Pulmonary artery endothelial cell (primary cell): ENCODE data around the gene CCR5AS.
"Not testable (repeated sequence)": the region's sequence is repeated elsewhere in the genome, so short reads cannot be mapped to it uniquely, and the experiment has no call there.

ENCODE experiments used
- DNase-seq: peaks from one replicate; pipeline ENCODE4 v3.0.0-alpha.2; 2011; ENCODE audit warnings: low read depth, low spot score

CCR5AS gene

DNA sequence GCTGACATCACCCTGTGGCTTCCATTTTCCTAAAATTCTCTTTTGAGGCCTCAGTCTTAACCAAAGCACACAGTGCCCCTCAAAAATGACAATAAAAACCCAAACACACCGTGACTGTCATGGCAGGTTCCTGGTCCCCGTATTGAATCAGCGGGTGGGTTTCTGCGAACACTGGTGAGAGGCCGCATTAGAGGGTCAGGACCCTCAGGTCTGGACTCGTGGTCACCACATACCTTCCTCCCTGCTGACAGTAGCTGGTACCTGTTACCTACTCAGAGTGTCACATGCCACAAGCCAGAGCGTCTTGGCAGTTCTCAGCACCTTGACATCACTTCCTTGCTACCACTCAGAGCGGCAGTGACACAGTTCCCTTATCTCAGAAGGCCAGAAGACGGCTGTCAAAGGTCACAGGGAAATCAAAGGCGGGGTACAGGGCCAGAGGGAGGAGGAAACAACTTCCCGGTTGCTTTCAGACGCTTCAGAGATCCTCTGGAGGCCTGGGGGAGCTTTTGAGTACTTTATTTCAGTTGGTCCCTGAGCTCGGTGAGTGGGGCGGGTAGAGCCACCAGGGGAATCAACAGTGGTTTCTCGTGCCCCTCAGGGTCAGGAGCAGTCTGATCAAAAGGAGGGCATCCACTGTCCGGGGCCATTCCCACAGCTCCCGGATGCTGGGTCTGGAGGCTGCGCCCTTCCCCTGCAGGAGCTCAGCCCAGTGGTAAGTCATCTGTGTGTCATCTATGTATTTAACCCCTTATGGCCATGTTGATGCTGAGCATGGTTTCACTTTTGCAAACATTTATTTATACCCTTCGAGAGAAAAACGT is at the start of gene CCR5AS, which contains the start of gene CCRL2:
Gene CCR5AS, minus strand, starts transcription at position 279 of the 824 bp plus-strand sequence.
Gene CCRL2, plus strand, starts transcription at position 472 of the 824 bp plus-strand sequence. CDS start 821 bp downstream, outside the sequence.
- peak; percentile 79 for DNase-seq

DNA sequence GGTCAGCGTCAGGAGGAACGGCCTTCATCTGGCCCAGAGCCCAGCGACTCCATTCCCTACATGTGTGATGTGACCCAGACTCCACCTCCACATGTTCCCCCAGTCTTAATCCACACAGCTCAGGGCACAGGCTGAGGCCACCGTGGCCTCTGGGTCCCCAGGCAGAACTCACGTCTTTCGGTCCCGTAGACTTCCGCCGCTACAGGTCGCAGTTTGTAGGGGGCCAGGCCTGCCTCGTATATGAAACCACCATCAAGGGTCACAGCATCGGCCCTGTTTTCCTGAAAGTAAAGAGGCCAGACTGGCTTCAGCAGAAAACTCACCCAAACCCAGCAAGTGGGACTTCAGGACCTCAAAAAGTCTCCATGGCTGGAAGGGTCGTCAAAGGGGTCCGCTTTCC is 49.3 kb upstream of the CCR5AS start:
- no peak for DNase-seq

DNA sequence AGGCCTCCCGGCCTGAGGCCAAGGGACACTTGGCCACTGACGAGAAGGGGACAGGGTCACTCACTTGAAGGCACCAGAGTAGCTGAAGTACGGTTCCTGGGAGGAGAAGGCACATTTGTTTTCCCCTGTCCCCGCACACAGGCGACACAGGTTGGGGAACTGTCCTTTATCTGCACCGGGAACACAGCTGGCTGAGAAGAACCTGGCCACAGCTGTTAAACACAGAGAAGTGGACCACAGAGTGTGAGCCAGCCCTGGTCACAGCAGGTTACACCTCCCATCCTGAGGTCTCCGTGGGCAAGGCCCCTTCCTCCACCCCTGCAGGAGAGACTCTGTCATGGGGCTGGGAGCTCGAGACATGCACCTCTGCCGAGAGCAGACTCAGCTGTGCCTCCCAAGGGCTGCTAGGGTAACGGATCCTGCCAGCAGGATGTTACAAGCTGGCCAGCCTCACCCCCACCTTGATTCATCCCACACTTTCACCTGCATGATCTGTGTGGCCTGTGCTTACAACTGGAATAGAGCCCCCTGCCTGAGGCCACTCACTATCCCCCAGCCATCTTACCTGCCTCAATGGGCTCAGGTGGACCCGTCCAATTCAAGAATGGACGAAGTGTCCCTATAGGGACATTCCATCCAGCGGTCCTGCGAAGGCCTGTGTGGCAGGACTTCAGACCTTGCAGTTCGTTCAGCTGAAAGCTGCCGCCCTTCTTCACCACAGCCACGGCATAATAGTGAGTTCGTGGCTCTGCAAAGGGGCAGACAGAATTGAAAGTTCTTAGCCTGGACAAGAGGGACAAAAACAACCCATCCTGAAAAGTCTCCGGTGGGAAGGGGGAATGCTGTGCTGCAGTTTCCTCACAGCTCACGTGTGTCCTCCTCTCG is 48.6 kb upstream of the CCR5AS start:
- no peak for DNase-seq

DNA sequence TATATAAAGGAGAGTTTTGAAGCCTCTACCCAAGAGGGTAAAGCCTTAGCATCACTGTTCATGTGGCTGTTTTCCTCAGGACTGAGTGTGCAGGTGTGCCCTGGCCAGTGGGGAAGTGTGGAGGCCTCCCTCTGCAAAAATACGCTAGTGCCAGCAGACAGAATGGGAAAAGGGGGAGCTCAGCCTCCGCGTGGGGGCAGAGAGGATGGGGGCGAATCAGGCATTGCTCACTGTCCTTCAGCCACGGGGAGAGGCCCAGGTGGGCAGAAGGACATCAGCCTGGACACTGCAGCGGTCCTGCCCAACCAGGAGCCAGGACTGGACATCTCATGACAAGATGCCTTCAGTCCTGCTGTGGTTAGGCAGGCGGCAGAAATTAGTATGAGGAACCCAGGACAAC is 47.7 kb upstream of the CCR5AS start:
- no peak for DNase-seq

DNA sequence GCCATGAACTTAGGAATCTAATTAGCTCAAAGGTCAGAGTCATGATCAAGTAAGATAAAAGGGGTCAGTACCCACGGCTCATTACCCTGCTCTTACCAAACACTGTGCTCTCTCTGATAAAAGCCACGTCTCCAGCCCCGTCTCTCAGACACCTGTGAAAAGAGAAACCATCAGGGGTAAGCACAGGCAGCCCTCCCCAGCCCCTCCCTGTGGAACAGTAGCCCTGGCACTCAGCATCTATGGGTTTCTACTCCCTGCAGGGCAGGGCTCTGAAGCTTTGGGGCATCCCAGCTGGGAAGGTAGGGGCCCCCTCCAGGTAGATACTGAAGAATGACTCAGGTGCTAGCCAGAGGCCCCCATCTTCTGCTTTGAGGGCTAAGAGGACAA is 47.3 kb upstream of the CCR5AS start:
- no peak for DNase-seq

DNA sequence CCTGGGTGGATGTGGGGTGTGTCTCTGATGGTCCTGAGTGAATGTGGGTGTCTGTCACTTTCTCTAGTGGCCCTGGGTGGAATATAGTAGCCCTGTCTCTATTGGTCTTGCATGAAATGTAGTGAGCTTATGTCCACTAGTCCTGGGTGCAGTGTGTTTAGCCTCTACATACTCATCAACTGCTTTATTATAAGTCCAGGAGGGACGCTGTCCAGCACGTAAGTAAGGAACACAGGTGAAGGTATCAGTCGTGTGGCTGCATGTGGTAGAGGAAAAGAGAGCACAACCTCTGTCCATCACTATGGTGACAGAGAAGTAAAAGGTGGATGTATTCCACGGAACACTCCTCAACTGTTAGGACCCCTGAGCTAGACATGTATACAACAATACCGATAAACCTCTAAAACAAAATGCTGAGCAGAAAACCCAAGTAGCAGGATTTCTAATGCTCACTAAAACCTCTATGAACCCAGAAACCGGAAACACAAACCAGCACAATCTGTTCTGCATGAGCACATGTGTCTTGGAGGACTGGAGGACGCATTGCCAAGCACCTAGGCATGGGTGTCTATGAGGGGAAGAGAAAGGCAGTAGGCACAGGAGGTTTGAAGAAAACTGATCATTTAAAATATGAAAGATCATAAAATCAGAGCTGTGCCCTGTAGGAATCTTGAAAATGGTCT is 46.8 kb upstream of the CCR5AS start:
- DNase-seq = no peak

DNA sequence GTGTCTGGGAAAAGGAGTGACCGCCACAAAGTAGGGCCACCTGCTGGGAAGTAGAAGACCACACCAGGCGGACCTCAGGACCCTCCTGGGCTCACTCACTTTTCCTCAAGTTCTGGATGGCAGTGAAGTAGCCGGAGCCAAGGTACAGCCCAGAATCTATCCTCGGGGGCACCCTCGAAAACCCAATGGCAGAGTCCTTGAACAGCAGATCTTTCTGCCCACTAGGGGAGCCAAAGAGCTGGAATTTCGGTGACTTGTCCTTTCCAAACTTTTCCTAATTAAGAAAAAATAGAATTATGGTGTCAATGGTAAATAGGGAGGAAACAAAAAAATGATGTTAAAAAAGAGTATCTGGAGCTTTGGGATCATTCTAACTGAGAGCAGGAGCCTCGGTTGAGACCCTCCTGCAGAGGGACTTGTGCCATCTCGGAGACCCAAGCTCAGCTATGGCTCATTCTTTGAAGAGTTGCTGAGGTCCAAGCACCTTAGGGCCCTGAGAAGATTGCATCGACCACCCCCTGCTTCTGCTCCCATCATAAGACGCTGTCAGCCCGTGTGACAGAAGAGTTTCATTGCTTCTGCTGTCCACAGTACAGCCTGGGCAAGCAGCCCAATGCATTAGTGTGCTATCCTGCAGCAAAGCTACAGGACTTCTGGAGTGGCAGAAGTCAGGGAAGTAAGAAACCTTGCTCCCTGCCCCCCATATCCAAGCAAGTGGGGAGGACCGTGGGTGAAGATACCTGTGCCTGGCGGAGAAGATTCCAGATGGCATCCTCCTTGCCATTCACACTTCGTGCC is 43.1 kb upstream of the CCR5AS start:
- no peak for DNase-seq

DNA sequence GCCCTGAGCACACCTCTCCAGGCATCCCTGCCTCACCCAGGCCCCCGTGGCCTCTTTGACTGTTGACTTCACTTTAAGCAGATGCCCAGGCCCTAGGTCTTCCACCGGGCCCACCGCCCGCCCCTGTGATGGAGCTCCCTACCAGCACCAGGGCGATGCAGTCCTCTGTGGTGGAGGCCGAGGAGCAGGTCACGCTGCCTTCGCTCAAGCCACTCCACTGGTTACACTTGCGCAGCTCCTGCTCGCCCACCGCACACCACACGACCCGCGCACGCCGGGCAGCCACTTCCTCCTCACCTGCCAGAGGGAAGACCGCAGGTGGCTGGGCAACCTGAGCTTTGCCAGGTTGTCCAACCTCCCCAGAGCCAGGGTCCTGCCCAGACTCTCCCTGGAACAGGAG is 41.9 kb upstream of the CCR5AS start:
- DNase-seq = no peak

DNA sequence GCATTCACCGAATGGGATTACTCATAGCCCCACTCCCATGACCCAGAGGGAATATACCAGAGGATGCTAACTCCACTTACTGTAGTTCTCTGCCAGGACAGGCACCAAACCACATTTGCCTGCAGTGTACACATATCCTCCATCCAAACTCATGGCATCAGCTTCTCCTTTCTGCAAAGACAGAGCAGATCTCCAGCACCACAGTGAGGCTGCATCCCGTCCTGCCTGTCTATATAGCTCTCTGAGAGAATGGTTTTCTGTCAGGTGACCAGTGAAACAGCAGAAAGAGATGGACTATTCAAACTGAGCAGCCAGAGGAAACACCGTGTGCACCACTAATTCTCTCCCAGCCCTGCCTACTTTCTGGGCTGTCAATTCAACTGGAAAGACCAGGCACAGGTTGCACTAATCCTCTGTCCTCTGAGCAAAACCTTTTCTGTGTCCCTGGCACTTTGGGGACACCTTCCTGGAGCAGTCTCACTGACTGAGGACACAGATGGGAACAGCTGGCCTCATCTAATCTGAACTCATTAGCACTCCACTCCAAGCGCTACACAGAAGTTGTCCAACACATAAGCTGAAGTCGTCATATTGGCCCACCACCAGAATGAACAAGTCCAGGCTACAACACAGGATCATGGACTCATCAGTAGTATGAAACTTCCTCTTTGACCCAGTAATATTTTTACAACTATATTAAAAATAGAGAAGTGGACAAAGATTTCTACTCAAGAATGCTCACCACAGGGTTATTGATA is 40.5 kb upstream of the CCR5AS start:
- no peak for DNase-seq

DNA sequence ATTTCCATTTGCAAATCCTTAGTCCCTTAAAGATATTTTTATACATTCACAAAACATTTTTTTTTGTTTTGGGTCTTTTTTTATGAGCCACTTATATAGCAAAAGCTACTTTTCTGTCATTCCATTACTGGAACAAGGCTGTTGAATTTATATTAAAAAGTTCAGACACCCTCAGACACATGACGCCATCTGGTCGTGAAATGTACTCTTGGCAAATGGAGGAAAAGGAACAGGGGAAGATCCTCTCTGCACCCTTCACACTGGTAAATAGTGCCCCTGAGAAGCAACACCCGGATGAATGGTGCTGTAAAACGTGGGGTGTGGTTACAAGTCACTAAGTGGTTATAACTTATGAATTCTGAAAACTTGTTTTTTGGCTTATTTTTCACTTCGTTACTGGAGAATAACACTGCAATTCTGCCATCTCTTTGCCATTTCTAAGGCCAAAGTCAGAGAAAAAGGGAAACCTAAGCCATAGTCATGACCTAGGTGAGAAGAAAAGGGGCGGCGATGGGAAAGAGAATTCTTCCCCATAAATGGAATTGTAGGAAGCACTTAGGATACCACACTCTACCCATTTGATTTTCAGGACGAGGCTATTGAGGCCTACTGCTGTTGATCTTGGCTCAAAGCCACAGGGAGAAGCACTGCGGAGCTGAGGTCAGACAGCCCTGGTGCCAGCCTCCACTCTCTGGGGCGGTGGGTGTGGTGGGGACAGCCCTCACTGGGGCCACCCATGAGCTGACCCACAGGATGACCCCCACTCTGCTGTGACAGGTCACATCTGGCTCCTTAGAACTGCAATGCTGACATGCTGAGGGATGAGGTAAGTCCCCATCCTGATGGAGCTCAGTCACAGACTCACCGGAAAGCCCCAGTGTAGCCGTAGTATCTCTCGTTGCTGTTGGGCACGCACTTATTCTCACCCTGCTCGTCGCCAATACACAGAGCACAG is 36.0 kb upstream of the CCR5AS start:
- DNase-seq = no peak

DNA sequence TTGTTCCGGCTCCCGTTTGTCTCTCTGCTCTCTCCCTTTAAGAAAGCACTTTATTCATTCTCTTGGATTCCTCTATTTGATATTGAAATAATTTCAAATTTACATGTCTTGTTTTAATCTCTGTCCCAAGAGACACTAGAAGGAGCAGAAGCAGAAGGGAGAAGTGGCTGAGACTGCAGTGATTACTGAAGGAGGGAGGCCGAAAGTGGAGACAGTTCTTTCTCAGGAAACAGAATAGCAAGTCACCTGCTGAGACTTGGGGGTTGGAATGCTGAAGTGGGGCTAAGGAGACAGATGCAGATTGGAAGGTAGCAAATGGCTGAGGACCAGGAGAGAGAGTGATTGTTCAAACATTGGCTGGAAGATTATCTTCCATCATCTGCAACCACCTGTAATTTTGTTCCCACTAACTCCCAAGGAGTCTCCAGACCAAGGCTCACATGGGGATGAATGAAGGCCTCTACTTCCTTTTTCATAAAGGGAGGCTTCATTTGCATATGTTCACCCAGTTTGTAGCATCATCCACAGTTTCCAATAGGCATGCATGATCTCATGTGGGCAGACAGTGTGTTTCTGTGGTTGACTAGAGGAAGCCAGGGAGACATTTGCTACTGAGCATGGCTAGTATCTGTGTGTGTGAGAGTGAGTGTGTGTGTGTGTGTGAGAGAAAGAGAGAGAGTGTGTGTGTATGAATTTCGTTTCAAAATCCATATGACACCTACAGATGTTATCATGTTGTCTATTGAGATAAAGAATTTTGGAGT is 33.8 kb upstream of the CCR5AS start:
- DNase-seq = no peak

DNA sequence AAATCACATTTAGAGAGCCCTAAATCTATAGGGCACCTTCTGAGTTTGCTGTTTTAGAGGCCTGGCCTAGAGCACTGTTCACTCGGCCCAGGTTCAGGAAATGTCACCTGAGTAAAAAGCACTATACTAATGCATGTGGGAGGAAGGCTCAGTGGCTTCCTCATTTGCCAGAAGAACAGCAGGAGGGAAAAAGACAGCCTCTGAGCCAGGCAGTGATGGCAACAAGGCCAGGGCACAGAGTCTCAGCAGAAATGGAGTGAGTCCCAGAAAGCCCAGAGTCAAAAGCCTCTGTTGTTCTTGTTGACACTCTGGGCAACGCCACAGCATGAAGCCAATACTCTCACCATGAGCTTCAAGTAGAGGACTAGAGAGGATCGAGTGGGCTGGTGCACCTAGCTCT is 32.0 kb upstream of the CCR5AS start:
- no peak for DNase-seq

DNA sequence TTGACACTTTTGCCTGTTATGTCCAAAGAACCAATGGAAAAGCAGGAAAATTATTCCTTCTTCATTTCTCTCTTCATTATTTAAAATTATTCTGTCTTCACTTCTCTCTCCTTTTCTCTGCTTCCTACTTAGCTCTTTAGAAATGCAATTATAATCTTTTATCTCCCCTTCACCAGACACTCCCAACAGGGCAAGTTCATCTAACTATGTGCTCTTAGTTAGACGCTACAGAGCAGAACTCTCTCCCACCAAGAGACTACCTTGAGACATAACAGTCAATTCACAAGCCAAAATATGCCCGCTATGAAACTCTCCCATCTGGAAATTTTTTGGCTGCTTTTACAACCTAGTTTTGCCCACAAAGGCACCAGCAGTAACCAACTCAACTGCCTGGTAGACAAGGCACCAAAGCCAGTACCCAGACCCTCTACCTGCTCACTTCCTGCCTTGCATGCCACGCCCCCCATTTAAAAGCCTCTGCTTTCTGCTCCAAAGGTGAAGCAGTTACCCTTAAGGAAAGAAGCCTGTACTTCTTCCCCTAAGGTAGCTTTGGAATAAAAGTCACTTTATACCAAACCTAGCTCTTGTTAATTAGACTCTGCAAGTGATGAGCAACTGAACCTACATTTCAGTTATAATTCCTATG is 28.3 kb upstream of the CCR5AS start:
- no peak for DNase-seq

DNA sequence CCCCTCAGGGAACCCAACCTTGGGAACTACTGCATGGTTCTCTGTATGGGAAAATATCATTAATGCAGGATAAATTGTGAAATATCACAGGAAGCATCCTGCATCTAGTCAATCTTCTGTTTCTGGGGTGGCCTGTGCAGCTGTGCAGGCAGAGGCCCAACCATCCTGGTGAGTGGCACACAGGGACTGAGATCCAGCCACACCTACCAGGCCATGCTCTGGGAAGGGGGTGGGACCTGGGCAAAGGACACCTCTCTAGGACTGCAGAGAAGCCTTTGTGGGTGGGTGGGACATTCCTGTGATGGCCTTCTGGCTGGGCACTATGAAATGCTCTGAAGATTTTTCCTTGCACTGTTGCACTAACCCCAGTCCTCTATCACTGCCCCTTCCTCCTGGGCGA is 27.0 kb upstream of the CCR5AS start:
- no peak for DNase-seq

DNA sequence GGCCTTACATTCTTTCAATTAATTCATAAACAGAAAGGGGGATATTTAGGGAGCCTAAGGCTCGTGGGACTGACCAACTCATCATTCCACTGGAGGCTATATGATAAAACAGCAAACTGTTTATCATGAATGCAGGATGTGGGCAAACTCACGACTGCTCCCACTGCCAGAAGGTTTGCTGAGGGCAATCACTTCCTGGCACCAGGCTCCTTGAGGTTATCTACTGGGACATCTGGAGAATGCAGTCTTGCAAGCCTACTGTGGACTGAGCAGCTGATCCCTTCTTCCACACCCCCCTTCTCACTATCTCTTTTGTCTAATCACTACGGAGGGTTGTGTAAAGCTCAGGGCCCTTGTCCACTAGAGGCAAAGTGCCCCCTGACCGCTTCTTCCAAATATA is 26.3 kb upstream of the CCR5AS start:
- DNase-seq = not testable (repeated sequence)

DNA sequence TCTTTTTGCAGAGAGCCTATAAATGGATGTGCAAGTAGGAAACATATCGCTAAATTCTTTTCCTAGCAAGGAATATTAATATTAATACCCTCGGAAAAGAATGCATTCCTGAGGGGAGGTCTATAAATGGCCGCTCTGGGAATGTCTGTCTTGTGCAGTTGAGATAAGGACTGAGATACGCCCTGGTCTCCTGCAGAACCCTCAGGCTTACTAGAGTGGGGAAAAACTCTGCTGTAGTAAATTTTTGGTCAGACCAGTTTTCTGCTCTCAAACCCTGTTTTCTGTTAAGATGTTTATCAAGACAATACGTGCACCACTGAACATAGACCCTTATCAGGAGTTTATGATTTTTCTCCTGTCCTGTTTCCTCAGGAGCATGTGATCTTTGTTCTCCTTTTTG is 25.0 kb upstream of the CCR5AS start:
- not testable (repeated sequence) for DNase-seq

DNA sequence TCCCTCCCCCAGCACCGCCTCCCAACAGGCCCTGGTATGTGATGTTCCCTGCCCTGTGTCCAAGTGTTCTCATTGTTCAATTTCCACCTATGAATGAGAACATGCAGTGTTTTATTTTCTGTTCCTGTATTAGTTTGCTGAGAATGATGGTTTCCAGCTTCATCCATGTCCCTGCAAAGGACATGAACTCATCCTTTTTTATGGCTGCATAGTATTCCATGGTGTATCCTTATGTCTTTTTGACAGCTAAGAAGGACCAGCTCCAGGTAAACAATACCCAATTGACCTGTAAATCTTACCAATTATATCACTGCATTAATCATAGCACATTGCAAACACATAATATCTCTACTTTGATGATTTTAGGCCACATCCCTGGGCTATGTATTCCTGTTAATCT is 24.0 kb upstream of the CCR5AS start:
- not testable (repeated sequence) for DNase-seq

DNA sequence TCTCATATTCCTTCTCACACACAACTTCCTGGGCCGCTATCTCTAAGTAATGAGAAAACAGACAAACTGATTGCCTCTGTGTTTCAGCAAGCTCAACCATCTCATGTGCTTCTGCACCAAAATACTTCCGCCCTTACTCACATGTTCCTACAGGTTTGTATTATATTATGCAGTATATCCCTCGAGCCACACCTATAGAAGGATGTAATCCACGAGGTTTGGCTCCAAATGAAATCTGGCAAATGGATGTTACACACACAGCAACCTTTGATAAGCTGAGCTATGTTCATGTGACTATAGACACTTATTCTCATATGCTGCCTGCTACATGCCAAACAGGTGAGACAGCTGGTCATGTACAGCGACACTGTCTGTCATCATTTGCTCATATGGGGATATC is 22.8 kb upstream of the CCR5AS start:
- DNase-seq = no peak
